Small intestine (tissue), 7 donors: ENCODE data around the gene SEZ6. TPM values are rescaled to one million over a fixed set of nuclear protein-coding genes. Genes with fewer than 3 reads are reported as not detected.

Experiments
- DNase-seq, 2 donors: peaks; one replicate each; pipeline versions ENCODE4 v3.0.0 to v3.0.0-alpha.2; 2013
- FAIRE-seq: peaks from 2 replicates; lab custom pipeline; 2012; peaks lifted over from hg19 to GRCh38; lab: Jason Lieb, UNC
- H3K27ac ChIP-seq, 3 donors: one replicate each; pipeline ENCODE4 v1.5.1; 2013; ENCODE audit warnings: low read length in 2 of 3, mild to moderate bottlenecking in 2 of 3, control low read depth in 1 of 3, inconsistent platforms in 1 of 3, low read depth in 1 of 3, moderate library complexity in 1 of 3
- H3K27me3 ChIP-seq, 3 donors: one replicate each; pipeline ENCODE4 v1.6.1; 2013; ENCODE audit warnings: low read length in 3 of 3, inconsistent platforms in 1 of 3; ENCODE audit not compliant: control insufficient read depth in 3 of 3, insufficient read depth in 3 of 3
- H3K36me3 ChIP-seq, 3 donors: one replicate each; pipeline ENCODE4 v1.6.1; 2013; ENCODE audit warnings: low read length in 3 of 3, inconsistent platforms in 1 of 3, low read depth in 1 of 3, mild to moderate bottlenecking in 1 of 3, moderate library complexity in 1 of 3; ENCODE audit not compliant: control insufficient read depth in 3 of 3, insufficient read depth in 2 of 3
- H3K4me1 ChIP-seq, 3 donors: one replicate each; pipeline ENCODE4 v1.6.1; 2013; ENCODE audit warnings: low read length in 2 of 3, inconsistent platforms in 1 of 3, low read depth in 1 of 3, mild to moderate bottlenecking in 1 of 3, moderate library complexity in 1 of 3; ENCODE audit not compliant: control insufficient read depth in 3 of 3, insufficient read depth in 2 of 3
- H3K4me3 ChIP-seq, 3 donors: one replicate each; pipeline ENCODE4 v1.5.1; 2013; ENCODE audit warnings: low read length in 3 of 3, control low read depth in 1 of 3, inconsistent platforms in 1 of 3, low read depth in 1 of 3, mild to moderate bottlenecking in 1 of 3, moderate library complexity in 1 of 3
- H3K9me3 ChIP-seq, 2 donors: one replicate each; pipeline ENCODE4 v1.6.1; 2013; ENCODE audit warnings: low read depth in 1 of 2, low read length in 1 of 2; ENCODE audit not compliant: control insufficient read depth in 2 of 2, insufficient read depth in 1 of 2
- WGBS, 3 donors: extraction: QIAGEN DNeasy Blood & Tissue Kit; methylation state at CpG; one replicate each; pipeline ENCODE4 v1.1.7; 2013; 5-methylcytosine and 5-hydroxymethylcytosine counted together
- polyA plus RNA-seq, 4 donors: library from polyadenylated mRNA; stranded (reverse) in 3 of 4; unstranded in 1 of 4; fragments of 200-250 nt in 3 of 4; fragments of 120-200 nt in 1 of 4; gene quantifications; one replicate each; pipeline versions ENCODE4 v1.2.1 to v1.2.3, GENCODE V29; 2013
- donor health status: healthy with polysubstance abuse.
- donor health status: control.
- donor health status: control.
- donor health status: Bipolar disorder and iron deficiency.
- donor health status: healthy.

Gene SEZ6
- polyA plus RNA-seq, 4 donors = 1.1 to 1.4 TPM; not detected in 2

DNA sequence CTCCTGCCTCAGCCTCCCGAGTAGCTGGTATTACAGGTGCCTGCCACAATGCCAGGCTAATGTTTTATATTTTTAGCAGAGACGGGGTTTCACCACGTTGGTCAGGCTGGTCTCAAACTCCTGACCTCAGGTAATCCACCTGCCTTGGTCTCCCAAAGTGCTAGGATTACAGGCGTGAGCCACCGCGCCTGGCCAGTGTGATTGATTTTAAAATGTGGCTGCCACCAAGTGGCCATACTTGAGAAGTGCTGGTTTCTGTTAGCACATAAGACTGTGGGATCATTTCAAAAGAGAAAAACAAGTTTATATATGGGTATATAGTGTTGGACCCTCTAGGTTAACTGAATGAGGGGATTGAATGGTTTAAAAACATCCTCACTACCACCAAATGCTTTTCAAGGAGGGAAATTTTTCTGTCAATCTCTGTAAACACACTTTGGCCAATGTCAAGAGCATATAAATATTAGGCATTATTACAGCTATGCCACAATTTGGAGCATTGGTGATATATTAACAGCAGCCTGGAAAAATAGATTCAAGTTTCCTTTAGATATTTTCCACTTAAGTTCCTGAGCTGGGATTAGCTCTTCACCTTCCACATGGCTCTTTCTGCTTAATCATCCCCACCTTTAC, 89.4 kb downstream of the SEZ6 start:
- H3K27ac ChIP-seq = no peak overlapping the region
- no peaks in the 10 kb centered on the region for H3K27me3 ChIP-seq
- peaks cover 0 to 12% (median 0%) of the 10 kb centered on the region in 3 donors for H3K4me1 ChIP-seq
- no peaks in the 10 kb centered on the region for H3K9me3 ChIP-seq
- no peak overlapping the region for H3K4me3 ChIP-seq
- DNase-seq (peak; percentile 56 to 58), FAIRE-seq (no peak)
- H3K36me3 ChIP-seq = peaks cover 24 to 67% (median 44%) of the 10 kb centered on the region in 3 donors
- WGBS, 3 donors = 32 to 47% (median 46%) methylated on average over 6 of the region's 6 CpGs

DNA sequence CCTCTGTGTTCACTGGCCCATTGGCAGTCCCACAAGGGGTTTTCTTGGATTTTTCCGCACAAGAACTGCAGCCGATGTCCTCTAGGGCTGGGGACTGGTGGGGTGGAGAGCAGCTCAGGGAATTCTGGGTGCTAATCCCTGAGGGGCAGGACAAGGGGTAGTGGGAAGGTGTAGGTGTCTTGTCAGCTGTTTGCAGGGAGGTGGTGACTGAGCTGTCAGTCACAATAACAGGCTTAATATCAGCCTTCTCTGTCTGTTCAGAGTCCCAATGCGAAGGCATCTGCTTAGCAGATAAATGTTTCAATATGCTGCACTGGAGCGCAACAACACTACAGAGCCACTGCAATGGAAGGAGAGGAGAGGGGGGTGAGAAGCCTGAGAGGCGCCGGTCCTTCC, 92.9 kb downstream of the SEZ6 start:
- DNase-seq (no peak), FAIRE-seq (no peak)
- no peaks in the 10 kb centered on the region for H3K9me3 ChIP-seq
- WGBS, 3 donors = 94 to 96% (median 96%) methylated on average over 6 of the region's 6 CpGs
- peaks cover 25 to 80% (median 53%) of the 10 kb centered on the region in 3 donors for H3K36me3 ChIP-seq
- peak overlapping the region in 1 of 3 donors; percentile 21 for H3K27ac ChIP-seq
- no peaks in the 10 kb centered on the region for H3K27me3 ChIP-seq
- H3K4me3 ChIP-seq = no peak overlapping the region
- H3K4me1 ChIP-seq = peaks cover 0 to 12% (median 0%) of the 10 kb centered on the region in 3 donors

DNA sequence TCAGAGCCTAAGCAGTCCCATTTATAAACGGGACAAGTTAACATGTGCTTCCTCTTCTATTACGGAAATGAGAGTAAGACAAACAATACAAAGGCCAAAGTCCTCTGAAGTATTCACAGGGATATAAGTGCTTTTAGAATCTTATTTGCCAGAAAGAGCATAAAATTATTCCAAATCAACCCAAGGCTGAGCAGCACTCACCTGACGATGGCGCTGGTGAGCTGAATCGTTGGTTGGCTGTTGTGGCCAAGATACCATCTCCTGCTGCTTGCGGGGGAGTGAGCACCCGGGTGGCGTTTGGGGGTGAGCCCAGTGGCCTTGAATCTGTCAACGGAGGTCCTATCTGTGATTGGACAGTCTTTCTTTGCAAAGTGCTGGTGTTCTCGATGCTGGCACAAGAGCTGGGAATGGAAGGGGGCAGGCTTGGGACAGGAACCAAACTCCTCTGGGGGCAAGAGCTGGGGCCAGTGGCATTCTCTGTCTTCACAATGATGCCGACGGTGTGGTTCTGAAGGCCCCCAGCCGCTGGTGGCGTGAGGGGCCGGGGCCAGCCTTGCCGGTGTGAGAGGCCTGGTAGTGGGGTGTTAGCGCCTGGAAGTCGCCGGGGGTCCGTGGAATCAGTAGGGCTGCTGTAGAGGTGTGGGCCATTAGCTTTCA, 93.4 kb downstream of the SEZ6 start:
- 60 to 76% (median 62%) methylated on average over 20 of the region's 20 CpGs for WGBS, 3 donors
- Histone ChIP-seq H3K36me3 (peaks cover 25 to 80% (median 49%) of the 10 kb centered on the region in 3 donors), H3K4me1 (peaks cover 0 to 12% (median 0%) of the 10 kb centered on the region in 3 donors), H3K27me3 (no peaks in the 10 kb centered on the region), H3K27ac (peak overlapping the region in 2 of 3 donors; percentile 21 to 31), H3K9me3 (no peaks in the 10 kb centered on the region), H3K4me3 (no peak overlapping the region)
- no peak for FAIRE-seq
- peak; percentile 38 to 41 for DNase-seq

DNA sequence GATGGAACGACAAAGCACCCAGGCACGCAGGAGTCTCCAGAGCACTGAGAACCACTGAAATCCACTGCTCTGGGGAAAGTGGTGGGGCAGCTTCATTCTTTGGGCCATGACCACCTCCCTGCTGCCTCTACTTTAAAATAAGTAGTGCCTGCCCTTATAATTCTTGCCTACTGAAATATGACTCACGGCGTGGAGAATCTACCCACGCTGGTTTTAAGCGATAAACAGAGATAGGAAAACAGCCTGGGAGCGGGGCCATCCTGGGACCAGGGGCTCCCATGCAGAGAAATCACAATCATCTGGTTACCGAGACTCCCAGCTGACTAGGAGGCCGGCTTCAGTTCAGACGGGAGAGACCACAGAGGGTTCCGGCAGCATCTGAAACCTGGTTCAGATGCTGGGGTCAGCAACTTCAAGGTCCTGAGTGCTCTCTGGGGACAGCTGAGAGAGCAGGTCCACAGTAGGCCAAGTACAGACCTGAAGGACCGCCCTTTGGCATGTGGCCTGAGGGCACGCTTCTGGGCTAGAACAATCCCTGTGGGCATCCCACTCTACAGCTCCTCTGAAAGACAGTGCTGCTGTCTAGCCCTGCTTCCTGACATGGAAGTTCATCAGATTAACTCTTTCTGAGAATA, 94.3 kb downstream of the SEZ6 start:
- FAIRE-seq = no peak
- H3K36me3 ChIP-seq = peaks cover 26 to 82% (median 45%) of the 10 kb centered on the region in 3 donors
- no peak for DNase-seq
- peaks cover 0 to 12% (median 0%) of the 10 kb centered on the region in 3 donors for H3K4me1 ChIP-seq
- H3K4me3 ChIP-seq = no peak overlapping the region
- 94 to 96% (median 96%) methylated on average over 13 of the region's 13 CpGs for WGBS, 3 donors
- H3K9me3 ChIP-seq = no peaks in the 10 kb centered on the region
- no peaks in the 10 kb centered on the region for H3K27me3 ChIP-seq
- peak overlapping the region in 1 of 3 donors; percentile 31 for H3K27ac ChIP-seq

DNA sequence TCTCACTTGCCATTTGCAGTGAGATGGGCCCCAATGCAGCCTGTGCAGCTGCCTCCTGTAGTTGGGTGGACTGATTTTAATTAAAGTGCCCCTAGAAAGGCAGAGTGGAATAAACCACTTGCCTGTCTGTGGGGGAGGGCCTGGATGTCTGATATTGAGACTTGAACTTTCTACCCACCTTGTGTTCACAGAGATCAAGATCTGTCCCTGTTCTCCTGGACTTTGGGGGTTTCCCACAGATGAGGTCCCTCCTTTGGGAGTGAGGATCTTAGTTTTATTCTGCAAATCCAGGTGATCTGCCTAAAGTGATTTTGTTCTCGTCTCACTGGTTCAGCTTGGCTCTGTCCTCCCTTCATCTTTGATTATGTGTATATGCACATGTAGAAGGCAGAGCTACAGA, 95.3 kb downstream of the SEZ6 start:
- Histone ChIP-seq H3K9me3 (no peaks in the 10 kb centered on the region), H3K4me3 (no peak overlapping the region), H3K27ac (no peak overlapping the region), H3K4me1 (peaks cover 0 to 12% (median 0%) of the 10 kb centered on the region in 3 donors), H3K36me3 (peaks cover 30 to 87% (median 43%) of the 10 kb centered on the region in 3 donors), H3K27me3 (no peaks in the 10 kb centered on the region)
- 82 to 100% (median 93%) methylated on average over 1 of the region's 1 CpG for WGBS, 3 donors
- DNase-seq = no peak
- no peak for FAIRE-seq

DNA sequence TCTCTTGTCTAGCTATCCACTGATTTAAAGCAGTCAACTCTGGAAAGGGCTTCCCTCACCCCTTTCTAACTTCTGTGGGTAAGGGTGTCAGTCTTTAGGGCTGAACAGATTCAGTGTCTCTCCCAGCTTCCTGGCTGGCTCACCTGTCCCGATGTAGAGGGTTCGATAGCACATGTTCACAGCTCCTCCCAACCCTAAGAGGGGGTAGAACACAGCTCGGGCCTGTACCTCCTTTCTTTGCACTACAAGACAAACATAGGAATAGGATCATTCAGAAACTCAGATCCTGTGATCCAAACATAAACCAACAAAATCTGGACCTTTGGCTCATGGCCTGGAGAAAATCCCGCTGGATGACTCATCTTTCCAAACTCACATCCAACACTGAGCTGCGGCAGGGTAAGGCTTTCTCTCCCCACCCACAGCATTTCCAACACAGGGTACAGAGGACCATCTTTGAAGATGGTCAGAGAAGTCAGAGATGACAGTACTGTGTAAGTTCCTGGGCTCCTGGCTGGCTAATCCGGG, 97.1 kb downstream of the SEZ6 start:
- H3K36me3 ChIP-seq = peaks cover 26 to 78% (median 35%) of the 10 kb centered on the region in 3 donors
- FAIRE-seq = no peak

DNA sequence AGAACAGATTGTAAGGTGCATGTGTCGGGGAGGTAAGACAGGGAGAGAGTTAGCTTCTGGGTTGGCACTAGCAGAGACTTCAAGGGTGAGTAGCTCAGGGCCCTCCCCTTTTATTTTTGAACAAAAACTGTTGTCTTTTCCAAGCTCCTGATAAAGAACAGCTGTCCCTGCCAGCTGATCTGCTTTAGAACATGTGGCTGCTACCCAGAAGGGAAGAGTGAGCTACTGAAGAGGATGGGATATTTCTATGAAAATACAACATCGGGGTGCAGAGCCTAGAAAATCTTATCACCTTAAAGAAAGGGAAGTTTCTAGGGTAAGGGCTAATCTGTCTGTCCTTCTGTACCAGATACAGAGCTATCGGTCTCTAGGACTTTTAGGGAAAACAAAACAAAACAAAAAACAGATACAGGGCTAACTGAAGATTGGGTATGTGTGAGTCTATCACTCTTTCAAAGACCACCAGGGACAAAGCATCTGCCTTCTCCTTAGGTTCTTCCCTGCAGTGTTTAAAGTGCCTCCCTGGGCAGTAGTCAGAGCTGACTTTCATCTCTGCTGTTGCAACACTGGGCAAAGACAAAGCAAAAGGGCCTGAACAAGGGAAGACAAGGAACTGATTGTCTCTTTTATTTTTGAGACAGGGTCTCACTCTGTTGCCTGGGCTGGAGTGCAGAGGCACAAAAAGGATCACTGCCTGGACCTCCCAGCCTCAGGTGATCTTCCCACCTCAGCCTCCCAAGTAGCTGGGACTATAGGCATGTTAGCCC, 97.9 kb downstream of the SEZ6 start:
- H3K4me1 ChIP-seq = peaks cover 2 to 16% (median 4%) of the 10 kb centered on the region in 3 donors
- no peak overlapping the region for H3K4me3 ChIP-seq
- no peak for FAIRE-seq
- no peaks in the 10 kb centered on the region for H3K9me3 ChIP-seq
- DNase-seq = no peak
- no peaks in the 10 kb centered on the region for H3K27me3 ChIP-seq
- 73 to 86% (median 83%) methylated on average over 3 of the region's 3 CpGs for WGBS, 3 donors
- peak overlapping the region in 2 of 3 donors; percentile 6 to 59 for H3K27ac ChIP-seq
- H3K36me3 ChIP-seq = peaks cover 23 to 70% (median 32%) of the 10 kb centered on the region in 3 donors

More for the DNA sequence above, 97.1 kb downstream of the SEZ6 start:
- Histone ChIP-seq H3K9me3 (no peaks in the 10 kb centered on the region), H3K4me3 (no peak overlapping the region), H3K27ac (peak overlapping the region in 2 of 3 donors; percentile 6 to 59), H3K4me1 (peaks cover 0 to 12% (median 0%) of the 10 kb centered on the region in 3 donors), H3K27me3 (no peaks in the 10 kb centered on the region)
- WGBS, 3 donors = 48 to 67% (median 58%) methylated on average over 6 of the region's 6 CpGs
- no peak for DNase-seq
